Panc1 (cell line): ENCODE data around the gene WDR7. TPM values are rescaled to one million over a fixed set of nuclear protein-coding genes. Genes with fewer than 3 reads are reported as not detected.
A peak's percentile ranks its signal among the peaks of the same experiment; 100 is the strongest.

Experiments used
- ATAC-seq: fragments of 200-7000 bp; cut with Tn5 transposase; 2 replicates; pipeline ENCODE4 v1.9.1; 2020; ENCODE audit warnings: mild to moderate bottlenecking, moderate library complexity
- BruUV-seq: library from RNA; stranded (reverse); fragments of 400-500 nt; replicated peaks from 2 replicates; lab custom pipeline; 2021; lab: Mats Ljungman, UMichigan
- CTCF ChIA-PET: fragments of 300-600 bp; sonication (Branson Sonifier 250); formaldehyde crosslinking; loops from one replicate; lab custom pipeline; 2022; ENCODE audit warnings: antibody characterized with exemption; lab: Charles Lee
- POLR2A ChIA-PET: fragments of 300-600 bp; sonication (Branson Sonifier 250); formaldehyde crosslinking; loops from one replicate; lab custom pipeline; 2022; ENCODE audit warnings: antibody characterized with exemption; lab: Charles Lee
- DNase-seq: peaks from one replicate; pipeline ENCODE4 v3.0.0-alpha.2; 2010; ENCODE audit warnings: low read depth, low spot score
- H3K27ac ChIP-seq: 2 replicates; pipeline ENCODE4 v1.5.1; 2011; ENCODE audit warnings: mild to moderate bottlenecking, low read length, inconsistent platforms
- H3K27me3 ChIP-seq: fragments of 200-500 bp; sonication (Bioruptor generic); 2 replicates; pipeline ENCODE4 v1.6.0; 2014; ENCODE audit warnings: low read length, inconsistent platforms; ENCODE audit not compliant: control insufficient read depth, insufficient read depth
- H3K36me3 ChIP-seq: fragments of 200-500 bp; sonication (Bioruptor generic); 2 replicates; pipeline ENCODE4 v1.5.1; 2014; ENCODE audit warnings: inconsistent platforms, mild to moderate bottlenecking, low read length, moderate library complexity; ENCODE audit not compliant: control insufficient read depth, insufficient read depth
- H3K4me1 ChIP-seq: 2 replicates; pipeline ENCODE4 v1.5.1; 2011; ENCODE audit warnings: inconsistent platforms, mild to moderate bottlenecking, low read length, moderate library complexity; ENCODE audit not compliant: control insufficient read depth, insufficient read depth
- H3K4me3 ChIP-seq, 2 experiments: 2 replicates each; pipeline ENCODE4 v1.5.1; 2011 to 2012; ENCODE audit warnings: low read depth in 2 of 2, low read length in 2 of 2, mild to moderate bottlenecking in 2 of 2, inconsistent platforms in 1 of 2, moderate library complexity in 1 of 2
- H3K9me3 ChIP-seq: fragments of 200-500 bp; sonication (Bioruptor generic); 2 replicates; pipeline ENCODE4 v1.5.1; 2014; ENCODE audit warnings: low read depth, mild to moderate bottlenecking, inconsistent platforms, low read length, moderate library complexity; ENCODE audit not compliant: control insufficient read depth, insufficient read depth
- POLR2AphosphoS5 ChIP-seq: IDR thresholded peaks from 2 replicates; pipeline ENCODE4 v1.6.1; 2012; ENCODE audit warnings: mild to moderate bottlenecking, low read depth, low read length, moderate library complexity
- SIN3A ChIP-seq: IDR thresholded peaks from 2 replicates; pipeline ENCODE4 v1.6.1; 2012; ENCODE audit warnings: low read depth, mild to moderate bottlenecking, low read length, moderate library complexity, borderline replicate concordance; ENCODE audit not compliant: insufficient read depth
- TCF7L2 ChIP-seq: IDR thresholded peaks from 2 replicates; pipeline ENCODE4 v1.6.1; 2011; ENCODE audit warnings: mild to moderate bottlenecking, low read depth, low read length, inconsistent platforms
- in situ Hi-C: cut with HindIII; loops from 2 replicates; pipeline ENCODE4 v1.10.0; 2016; ENCODE audit warnings: low sequenced_read_pairs, low pct_unique_long_range_greater_than_20kb
- intact Hi-C: fragments of 100-400 bp; cut with micrococcal nuclease; formaldehyde crosslinking; loops from one replicate; pipeline ENCODE4 v1.10.0; 2022; ENCODE audit not compliant: unreplicated experiment
- total RNA-seq: library from RNA; stranded (reverse); gene quantifications from one replicate; pipeline ENCODE4 v1.2.1, GENCODE V29; 2021; ENCODE audit not compliant: unreplicated experiment
- TF ChIP-seq, protein P1 (sequence below), 2 experiments: IDR thresholded peaks; 2 replicates each; pipeline ENCODE4 v1.6.1; 2011 to 2012; ENCODE audit warnings: low read depth in 2 of 2, control low read depth in 1 of 2, low read length in 1 of 2, mild to moderate bottlenecking in 1 of 2, moderate library complexity in 1 of 2; ENCODE audit not compliant: insufficient read depth in 1 of 2
- TF ChIP-seq, protein P2 (sequence below): fragments of 450-650 bp; IDR thresholded peaks from 2 replicates; pipeline ENCODE4 v1.5.1; 2017; ENCODE audit warnings: mild to moderate bottlenecking

WDR7 gene
- total RNA-seq, 1 experiment from 2014 or later = 12.3 TPM

DNA sequence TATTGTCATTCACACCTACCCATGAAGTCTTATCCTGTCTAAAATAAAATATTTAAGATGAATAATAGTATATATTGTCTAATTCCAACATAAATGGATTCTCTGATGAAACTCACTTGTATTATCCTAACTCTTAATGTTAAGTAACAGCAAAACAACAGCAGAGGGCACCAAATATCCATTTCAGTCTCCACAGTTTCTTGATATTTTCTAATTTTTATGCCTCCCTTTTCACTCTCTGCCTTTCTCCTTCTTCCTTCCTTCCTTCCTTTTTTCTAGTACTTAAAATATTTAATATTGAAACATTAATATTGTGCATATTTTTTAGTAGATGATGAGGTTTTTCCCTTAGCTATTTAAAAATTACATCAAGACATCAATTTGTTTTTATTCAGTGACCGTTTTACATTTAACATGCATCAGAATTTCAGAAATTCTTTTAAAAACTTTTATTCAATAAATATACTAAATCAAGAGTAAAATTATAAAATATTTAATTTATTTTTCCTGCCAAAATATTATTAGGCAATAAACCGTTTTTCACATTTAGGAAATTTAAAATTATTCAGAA is 97.6 kb downstream of the WDR7 start:
- in situ Hi-C loops = no loop called here
- Histone ChIP-seq H3K27me3 (no peaks in the 10 kb centered on the region), H3K9me3 (no peaks in the 10 kb centered on the region), H3K4me1 (no peaks in the 10 kb centered on the region), H3K36me3 (no peaks in the 10 kb centered on the region), H3K27ac (no peak overlapping the region), H3K4me3 (no peak overlapping the region)
- no TSS peak for BruUV-seq
- DNase-seq (no peak), ATAC-seq (no peak)
- POLR2A ChIA-PET = no interaction called here
- intact Hi-C loops = loop anchor here (2.0 to 5.0 kb wide), 2 partner anchors 699 to 814 kb away; no protein-coding TSS in a partner anchor
- TF ChIP-seq POLR2AphosphoS5 (no peak), SIN3A (no peak), TCF7L2 (no peak)
- TF ChIP-seq, protein P1, sequence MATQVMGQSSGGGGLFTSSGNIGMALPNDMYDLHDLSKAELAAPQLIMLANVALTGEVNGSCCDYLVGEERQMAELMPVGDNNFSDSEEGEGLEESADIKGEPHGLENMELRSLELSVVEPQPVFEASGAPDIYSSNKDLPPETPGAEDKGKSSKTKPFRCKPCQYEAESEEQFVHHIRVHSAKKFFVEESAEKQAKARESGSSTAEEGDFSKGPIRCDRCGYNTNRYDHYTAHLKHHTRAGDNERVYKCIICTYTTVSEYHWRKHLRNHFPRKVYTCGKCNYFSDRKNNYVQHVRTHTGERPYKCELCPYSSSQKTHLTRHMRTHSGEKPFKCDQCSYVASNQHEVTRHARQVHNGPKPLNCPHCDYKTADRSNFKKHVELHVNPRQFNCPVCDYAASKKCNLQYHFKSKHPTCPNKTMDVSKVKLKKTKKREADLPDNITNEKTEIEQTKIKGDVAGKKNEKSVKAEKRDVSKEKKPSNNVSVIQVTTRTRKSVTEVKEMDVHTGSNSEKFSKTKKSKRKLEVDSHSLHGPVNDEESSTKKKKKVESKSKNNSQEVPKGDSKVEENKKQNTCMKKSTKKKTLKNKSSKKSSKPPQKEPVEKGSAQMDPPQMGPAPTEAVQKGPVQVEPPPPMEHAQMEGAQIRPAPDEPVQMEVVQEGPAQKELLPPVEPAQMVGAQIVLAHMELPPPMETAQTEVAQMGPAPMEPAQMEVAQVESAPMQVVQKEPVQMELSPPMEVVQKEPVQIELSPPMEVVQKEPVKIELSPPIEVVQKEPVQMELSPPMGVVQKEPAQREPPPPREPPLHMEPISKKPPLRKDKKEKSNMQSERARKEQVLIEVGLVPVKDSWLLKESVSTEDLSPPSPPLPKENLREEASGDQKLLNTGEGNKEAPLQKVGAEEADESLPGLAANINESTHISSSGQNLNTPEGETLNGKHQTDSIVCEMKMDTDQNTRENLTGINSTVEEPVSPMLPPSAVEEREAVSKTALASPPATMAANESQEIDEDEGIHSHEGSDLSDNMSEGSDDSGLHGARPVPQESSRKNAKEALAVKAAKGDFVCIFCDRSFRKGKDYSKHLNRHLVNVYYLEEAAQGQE (IDR thresholded peaks at IDR 0.05; ENCODE audit: insufficient read depth in 1 of 2, low read depth in 2 of 2, low read length in 1 of 2) = no peak
- TF ChIP-seq, protein P2, sequence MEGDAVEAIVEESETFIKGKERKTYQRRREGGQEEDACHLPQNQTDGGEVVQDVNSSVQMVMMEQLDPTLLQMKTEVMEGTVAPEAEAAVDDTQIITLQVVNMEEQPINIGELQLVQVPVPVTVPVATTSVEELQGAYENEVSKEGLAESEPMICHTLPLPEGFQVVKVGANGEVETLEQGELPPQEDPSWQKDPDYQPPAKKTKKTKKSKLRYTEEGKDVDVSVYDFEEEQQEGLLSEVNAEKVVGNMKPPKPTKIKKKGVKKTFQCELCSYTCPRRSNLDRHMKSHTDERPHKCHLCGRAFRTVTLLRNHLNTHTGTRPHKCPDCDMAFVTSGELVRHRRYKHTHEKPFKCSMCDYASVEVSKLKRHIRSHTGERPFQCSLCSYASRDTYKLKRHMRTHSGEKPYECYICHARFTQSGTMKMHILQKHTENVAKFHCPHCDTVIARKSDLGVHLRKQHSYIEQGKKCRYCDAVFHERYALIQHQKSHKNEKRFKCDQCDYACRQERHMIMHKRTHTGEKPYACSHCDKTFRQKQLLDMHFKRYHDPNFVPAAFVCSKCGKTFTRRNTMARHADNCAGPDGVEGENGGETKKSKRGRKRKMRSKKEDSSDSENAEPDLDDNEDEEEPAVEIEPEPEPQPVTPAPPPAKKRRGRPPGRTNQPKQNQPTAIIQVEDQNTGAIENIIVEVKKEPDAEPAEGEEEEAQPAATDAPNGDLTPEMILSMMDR = peak; percentile 44; the same call in 1 of the 2 replicates
- CTCF ChIA-PET = no interaction called here

DNA sequence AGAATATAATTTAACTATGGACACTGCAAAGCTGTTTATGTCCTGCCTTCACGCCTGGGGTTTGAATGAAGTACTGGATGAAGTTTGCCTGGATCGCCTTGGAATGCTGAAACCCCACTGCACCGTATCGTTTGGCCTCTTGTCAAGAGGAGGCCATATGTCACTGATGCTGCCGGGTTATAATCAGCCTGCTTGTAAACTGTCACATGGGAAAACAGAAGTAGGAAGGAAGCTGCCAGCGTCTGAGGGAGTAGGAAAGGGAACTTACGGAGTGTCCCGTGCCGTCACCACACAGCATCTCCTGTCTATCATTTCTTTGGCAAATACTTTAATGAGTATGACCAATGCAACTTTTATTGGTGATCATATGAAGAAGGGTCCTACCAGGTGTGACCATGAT is 105.8 kb downstream of the WDR7 start:
- intact Hi-C loops (no loop called here), in situ Hi-C loops (no loop called here)
- TF ChIP-seq SIN3A (no peak), POLR2AphosphoS5 (no peak), TCF7L2 (no peak)
- TF ChIP-seq, protein P2 = no peak
- TF ChIP-seq, protein P1 (IDR thresholded peaks at IDR 0.05; ENCODE audit: insufficient read depth in 1 of 2, low read depth in 2 of 2, low read length in 1 of 2) = no peak
- no peak overlapping the region for H3K4me3 ChIP-seq
- H3K4me1 ChIP-seq = no peaks in the 10 kb centered on the region
- H3K36me3 ChIP-seq = no peaks in the 10 kb centered on the region
- H3K27ac ChIP-seq = no peak overlapping the region
- H3K9me3 ChIP-seq = no peaks in the 10 kb centered on the region
- no TSS peak for BruUV-seq
- DNase-seq (no peak), ATAC-seq (no peak)
- no peaks in the 10 kb centered on the region for H3K27me3 ChIP-seq
- ChIA-PET CTCF (no interaction called here), POLR2A (no interaction called here)
